Fibroblast of pulmonary artery (primary cell): ENCODE results near the gene FURIN.
"Not testable (repeated sequence)": the region's sequence is repeated elsewhere in the genome, so short reads cannot be mapped to it uniquely, and the experiment has no call there.

ENCODE experiments used
- DNase-seq: peaks from one replicate; pipeline ENCODE4 v3.0.0-alpha.2; 2010; ENCODE audit warnings: low read depth
- H3K4me3 ChIP-seq: replicated peaks from 2 replicates; pipeline ENCODE4 v1.5.1; 2011; ENCODE audit warnings: low read depth, mild to moderate bottlenecking, control low read depth, low read length, moderate library complexity
- CTCF ChIP-seq: IDR thresholded peaks from 2 replicates; pipeline ENCODE4 v1.5.1; 2011; ENCODE audit warnings: mild to moderate bottlenecking, control low read depth, low read length, inconsistent platforms; ENCODE audit errors: missing control alignments

FURIN gene

GRCh38 chr15:90845201-90845949, 23.0 kb upstream of the FURIN start:
- peak; percentile 72 for DNase-seq
- TF ChIP-seq CTCF: no peak
- no peak overlapping the region for H3K4me3 ChIP-seq

- not testable (repeated sequence) for H3K4me3 ChIP-seq, DNase-seq
These were observed 19.0 kb upstream of the FURIN start for GRCh38 chr15:90849424-90849823.

- no peak for DNase-seq
- no peak for TF ChIP-seq CTCF
- no peak overlapping the region for H3K4me3 ChIP-seq
These were observed 17.3 kb upstream of the FURIN start for GRCh38 chr15:90851114-90851513.

- no peak for DNase-seq
- H3K4me3 ChIP-seq: no peak overlapping the region
- no peak for TF ChIP-seq CTCF
These were observed 16.4 kb upstream of the FURIN start for GRCh38 chr15:90851940-90852339.

- no peak for DNase-seq
- H3K4me3 ChIP-seq: no peak overlapping the region
- no peak for TF ChIP-seq CTCF
These were observed 13.2 kb upstream of the FURIN start for GRCh38 chr15:90855139-90855538.

- TF ChIP-seq CTCF: no peak
- no peak for DNase-seq
These were observed 11.1 kb upstream of the FURIN start for GRCh38 chr15:90857337-90857736.

GRCh38 chr15:90857883-90858443, 10.4 kb upstream of the FURIN start:
- DNase-seq: no peak
- H3K4me3 ChIP-seq: no peak overlapping the region
- no peak for TF ChIP-seq CTCF

More at GRCh38 chr15:90857337-90857736, 11.1 kb upstream of the FURIN start:
- no peak overlapping the region for H3K4me3 ChIP-seq
